GM18502 (cell line): Measurements from ENCODE around the gene DENND1C.

ENCODE experiments used
- ATAC-seq: cut with Tn5 transposase; IDR thresholded peaks from one replicate; pipeline ENCODE4 v1.9.1; 2021; ENCODE audit warnings: mild to moderate bottlenecking; ENCODE audit not compliant: unreplicated experiment, poor library complexity

Gene DENND1C

DNA sequence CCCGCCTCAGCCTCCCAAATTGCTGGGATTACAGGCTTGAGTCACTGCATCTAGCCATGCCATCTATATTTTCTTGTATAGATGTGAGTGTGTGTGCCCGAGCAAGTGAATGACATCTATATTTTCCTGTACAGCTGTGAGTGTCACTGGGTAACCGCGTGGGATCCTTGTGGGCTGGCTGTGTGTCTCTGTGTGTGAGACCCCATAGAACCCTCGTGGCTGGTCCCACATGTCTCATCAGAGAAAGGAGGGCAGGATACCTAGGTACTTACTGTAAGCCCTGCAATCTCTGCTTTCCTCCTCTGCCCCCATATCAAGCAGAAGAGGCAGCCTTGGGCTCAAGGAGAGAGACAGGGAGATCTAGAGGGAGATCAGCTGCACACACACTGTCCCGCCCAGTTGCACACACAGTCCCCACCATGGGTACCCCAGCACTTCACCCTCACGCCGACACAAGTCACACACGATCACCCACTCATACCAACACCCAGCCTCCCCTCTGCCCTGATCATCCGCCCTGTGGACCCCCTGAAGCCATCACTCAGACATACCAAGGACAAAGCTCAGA lies 655 bp downstream of the DENND1C start:
- ATAC-seq = no peak

DNA sequence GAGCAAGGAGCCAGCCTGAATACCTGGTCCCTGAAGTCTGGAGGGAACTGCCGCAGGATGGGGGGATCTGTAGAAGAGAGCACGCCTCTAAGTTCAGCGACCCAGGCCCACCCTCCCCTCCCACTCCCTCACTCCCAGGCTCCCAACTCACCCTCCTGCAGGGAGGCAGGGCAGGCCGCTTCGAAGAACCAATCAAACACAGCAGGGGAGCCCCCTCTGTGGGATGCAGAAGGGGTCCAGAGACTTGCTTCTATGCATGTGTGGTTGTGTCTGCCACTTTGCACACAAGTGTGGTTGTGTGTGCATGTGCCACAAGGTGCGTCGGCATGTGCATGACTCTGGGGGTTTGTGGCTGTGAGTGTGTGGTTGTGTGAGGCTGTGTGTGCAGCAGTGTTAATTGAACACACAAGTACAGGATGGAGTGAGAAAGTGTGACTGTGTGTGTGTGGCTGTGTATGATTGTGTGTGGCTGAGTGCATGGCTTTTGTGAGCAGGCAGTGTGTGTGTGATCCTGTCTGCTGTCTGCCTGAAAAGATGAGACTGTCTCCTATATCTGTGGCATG lies 1.7 kb downstream of the DENND1C start:
- no peak for ATAC-seq

DNA sequence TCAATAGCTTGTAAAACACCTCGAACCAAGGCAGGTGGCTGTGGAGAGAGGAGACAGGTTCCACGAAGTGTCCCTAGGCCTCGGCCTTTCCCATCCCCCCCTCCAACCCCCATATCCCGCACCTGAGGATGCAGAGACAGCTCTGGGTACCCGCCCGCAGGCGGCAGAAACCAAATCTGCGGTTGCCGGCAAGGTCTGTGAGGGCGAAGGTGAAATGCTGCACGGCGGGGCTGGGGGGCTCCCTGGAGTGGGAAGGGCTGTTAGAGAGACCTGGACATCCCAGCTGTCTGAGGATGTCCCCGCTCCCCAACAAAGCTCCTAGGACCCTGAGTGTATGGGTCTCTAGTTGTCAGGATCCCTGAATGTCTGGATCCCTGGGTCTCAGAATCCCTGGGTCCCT lies 2.8 kb downstream of the DENND1C start:
- no peak for ATAC-seq

DNA sequence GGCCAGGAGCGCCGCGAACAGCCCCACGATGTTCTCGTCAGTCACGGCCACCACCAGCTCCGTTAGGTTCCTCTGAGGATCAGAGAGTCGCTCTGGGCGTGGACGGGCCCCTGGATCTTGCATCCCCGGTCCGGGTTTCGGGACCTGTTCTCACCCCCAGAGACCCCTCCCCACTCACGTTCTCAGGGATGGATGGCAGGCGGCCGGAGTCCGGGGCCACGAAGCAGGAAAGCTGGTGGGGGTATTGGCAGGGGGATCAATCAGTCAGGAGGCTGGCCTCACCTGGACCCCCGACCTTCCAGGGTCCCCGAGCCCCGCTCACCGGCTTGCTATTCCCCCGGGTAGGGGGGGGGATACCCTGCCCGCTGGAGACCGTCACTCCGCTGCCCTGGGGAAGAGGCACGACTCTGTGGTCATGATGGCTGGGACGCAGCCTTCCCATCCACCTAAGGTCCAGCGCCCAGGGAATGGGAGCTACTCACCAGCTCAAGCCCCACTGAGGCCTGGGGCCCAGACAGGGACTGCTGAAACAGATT lies 4.6 kb downstream of the DENND1C start:
- ATAC-seq = no peak

DNA sequence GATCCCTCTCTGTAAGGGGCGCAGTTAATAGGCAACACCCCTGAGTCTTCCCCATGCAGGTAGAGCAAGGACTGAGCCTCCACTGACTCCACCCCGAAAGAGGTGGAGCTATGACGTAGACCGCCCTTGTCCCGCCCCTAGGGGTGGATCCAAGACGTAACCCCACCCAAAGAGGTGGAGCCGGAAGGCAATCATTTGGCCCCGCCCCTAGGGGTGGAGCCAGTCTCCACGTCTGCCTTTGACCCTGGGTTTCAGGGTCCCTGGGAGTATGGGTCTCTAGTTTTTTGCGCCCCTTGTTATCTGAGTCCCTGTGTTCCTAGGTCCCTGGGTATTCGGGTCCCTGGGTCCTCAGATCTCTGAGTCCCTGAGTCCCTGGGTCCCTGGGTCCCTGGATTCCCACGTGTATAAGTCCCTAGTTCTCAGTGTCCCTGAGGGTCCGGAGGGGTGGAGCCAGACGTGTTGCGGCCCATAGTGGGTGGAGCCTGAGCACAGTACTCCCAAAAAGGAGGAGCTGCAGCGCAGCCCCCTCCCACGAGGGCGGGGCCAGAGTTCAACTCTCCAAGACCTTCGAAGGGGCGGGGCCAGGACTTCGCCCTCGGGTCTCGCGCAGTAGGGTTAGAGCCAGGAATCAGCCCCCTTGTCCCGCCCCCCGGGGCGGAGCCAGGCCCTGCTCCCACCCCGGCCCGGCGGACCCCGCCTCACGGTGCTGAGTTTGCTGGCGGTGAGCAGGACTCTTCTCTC lies 5.3 kb downstream of the DENND1C start:
- ATAC-seq = no peak

DNA sequence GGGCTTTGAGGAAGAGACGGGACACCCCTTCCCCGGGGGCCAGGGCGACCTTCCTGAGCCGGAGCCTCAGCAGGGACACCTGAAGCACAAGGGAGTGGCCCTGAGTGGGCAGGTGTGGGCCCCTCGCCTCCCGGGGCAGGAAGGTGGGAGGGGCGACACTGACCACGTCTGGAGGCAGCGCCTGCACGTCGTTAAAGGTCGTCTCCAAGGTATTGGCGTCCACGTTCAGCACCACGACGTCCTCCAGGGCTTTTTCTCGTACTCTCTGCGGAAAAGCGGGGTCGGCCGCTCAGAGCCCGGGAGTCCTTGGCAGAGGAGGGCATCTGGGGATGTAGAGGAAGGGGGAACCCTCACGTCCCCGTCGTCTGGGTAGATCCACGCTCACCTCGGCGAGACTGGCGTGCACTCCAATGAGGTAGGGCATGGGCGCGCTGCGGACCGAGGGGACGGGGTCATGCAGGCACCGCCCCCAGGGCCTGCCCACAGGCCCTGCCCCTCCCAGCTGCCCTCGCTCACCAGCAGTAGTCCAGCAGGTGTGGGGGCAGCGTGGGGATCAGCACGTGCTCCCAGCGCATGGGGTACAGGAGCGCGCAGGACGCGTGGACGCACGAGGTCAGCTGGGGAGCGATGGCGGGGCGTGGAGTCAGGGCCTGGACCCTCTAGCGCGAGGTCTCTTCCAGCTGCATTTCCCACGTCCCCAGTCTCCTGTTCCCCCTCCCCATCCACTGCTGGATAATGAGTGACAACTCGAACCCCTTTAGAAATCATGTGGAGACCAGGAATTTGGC lies 6.1 kb downstream of the DENND1C start:
- ATAC-seq = no peak

DNA sequence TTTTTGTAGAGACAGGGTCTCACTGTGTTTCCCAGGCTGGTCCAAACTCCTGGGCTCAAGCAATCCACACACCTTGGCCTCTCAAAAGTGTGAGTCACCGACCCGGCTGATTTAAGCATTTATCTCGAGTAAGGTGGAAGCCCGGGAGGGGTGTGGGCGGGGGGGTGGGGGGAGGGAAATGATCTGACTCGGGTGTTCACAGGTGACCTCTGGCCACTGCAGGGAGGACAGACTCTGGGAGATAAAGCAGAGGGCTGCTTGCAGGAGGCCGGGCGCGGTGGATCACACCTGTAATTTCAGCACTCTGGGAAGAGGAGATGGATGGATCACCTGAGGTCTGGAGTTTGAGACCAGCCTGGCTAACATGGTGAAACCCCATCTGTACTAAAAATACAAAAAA lies 7.9 kb downstream of the DENND1C start:
- no peak for ATAC-seq

DNA sequence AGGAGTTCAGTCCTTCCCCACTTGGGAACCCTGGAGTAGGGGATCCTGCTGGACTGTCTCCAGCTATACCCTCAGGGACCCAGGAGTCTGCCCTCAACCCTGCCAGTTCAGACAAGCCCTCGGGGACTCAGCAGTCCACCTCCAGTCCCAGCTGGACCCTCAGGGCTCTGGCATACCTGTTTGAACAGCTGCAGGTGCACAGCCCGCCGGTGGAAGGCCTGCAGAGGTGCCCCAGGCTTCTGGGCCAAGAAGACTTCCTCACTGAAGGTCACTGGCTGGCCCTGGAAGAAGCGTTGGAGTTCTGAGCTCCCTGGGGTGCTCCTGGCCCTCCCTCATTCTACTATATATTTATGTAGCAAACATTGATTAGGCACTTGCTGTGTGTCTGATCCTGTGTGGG lies 8.9 kb downstream of the DENND1C start:
- no peak for ATAC-seq

DNA sequence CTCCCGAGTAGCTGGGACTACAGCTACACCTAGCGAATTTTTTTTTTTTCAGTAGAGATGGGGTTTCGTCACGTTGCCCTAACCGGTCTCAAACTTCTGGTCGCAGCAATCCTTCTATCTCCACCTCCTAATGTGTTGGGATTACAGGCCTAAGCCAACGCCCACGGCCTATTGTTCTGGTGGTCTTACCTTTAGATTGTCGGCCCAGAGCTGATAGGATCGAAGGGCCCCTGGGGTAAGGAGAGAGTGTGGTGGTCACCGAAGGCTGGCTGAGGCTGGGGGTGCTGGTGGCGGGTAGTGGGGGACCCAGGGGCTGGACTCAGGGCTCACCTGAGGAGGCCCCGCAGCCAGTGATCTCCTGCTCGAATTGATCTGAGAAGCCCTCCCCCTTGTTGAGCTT lies 10.5 kb downstream of the DENND1C start:
- no peak for ATAC-seq

DNA sequence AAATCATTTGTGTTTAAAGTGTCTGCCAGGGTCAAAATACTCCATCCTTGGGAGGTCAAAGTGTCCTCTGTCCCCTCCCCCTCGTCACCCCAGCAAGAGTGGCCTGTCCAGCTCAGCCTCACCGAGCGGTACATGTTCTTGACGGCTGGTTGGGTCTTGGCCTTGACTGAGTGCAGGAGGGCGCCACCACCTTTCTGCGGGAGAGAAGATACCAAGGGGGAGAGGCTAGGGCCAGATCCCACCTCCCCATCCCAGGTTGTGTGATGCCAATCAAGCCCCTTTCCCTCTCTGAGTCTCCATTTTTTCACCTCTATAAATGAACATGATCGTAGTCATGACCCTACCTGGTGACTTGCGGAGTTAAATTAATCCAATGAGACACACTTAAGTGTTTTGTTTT lies 11.4 kb downstream of the DENND1C start:
- no peak for ATAC-seq

DNA sequence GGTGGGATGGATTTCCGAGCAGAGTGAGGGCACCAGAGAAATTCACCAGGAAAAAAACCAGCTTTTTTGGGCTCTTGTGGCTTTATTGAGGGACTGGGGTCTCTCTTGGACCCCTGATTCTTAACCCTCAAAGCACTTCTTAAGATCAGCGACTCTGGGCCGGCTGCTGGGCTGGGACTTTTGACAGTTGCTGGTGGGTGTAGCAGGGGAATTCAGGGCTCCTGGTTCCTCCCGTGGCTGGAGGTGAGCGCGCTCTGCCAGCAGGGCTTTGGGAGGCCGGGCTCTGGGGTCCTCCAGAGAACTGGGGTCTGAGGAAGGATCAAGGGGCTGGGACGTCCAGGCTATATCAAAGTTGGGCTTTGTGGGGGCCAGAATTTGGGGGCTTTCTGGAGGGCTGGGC lies 14.2 kb downstream of the DENND1C start:
- no peak for ATAC-seq

DNA sequence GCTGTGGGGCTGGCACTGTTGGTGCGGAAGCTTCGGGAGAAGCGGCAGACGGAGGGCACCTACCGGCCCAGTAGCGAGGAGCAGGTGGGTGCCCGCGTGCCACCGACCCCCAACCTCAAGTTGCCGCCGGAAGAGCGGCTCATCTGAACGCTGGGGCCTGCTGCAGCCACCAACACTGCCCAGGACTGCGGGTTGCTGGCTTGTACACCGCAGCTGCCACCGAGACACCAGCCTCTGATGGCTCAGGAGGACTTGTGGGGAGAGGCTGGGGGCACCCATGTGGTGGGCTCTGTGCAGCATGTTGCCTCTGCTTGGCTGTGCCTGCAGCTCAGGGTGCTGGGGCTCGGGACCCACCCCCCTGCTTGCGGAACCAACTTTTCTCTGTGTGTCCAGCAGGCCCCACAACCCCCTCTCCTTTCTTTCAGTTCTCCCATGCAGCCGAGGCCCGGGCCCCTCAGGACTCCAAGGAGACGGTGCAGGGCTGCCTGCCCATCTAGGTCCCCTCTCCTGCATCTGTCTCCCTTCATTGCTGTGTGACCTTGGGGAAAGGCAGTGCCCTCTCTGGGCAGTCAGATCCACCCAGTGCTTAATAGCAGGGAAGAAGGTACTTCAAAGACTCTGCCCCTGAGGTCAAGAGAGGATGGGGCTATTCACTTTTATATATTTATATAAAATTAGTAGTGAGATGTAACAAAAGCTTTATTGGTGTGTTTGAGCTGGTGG lies 14.9 kb downstream of the DENND1C start:
- ATAC-seq = no peak

DNA sequence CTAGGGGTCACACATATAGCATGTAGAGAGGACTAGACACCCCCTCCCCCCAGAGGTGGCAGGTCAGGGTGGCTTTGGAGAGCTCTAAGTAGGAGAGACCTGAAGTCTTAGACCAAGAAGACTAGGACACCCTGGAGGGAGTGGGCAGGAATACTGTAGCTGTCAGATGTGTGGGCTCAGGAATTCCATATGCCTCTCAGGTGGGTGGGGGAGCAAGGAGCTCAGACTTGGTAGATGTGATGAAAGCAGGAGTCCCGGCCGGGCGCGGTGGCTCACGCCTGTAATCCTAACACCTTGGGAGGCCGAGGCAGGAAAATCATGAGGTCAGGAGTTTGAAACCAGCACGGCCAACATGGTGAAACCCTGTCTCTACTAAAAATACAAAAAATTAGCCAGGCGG lies 15.9 kb downstream of the DENND1C start:
- ATAC-seq = no peak

DNA sequence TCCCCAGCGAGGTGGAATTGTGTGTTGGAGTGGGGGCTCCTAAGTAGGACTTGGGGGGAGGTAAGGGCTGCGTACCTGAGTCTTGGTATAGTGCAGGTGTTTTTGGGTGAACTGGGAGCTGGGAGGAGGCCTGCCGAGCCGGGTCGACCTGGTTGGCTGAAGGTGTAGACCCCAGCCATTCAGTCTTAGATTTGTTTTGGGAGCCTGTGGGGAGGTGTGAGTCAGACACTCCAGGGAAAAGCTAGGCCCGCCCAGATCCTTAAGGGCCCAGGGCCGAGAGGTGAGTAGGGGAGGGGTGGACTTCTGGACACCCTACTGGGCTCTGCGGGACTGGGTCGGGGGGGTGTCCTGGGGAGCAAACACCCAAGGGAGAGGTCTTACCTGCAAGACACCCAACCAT lies 16.6 kb downstream of the DENND1C start:
- no peak for ATAC-seq

DNA sequence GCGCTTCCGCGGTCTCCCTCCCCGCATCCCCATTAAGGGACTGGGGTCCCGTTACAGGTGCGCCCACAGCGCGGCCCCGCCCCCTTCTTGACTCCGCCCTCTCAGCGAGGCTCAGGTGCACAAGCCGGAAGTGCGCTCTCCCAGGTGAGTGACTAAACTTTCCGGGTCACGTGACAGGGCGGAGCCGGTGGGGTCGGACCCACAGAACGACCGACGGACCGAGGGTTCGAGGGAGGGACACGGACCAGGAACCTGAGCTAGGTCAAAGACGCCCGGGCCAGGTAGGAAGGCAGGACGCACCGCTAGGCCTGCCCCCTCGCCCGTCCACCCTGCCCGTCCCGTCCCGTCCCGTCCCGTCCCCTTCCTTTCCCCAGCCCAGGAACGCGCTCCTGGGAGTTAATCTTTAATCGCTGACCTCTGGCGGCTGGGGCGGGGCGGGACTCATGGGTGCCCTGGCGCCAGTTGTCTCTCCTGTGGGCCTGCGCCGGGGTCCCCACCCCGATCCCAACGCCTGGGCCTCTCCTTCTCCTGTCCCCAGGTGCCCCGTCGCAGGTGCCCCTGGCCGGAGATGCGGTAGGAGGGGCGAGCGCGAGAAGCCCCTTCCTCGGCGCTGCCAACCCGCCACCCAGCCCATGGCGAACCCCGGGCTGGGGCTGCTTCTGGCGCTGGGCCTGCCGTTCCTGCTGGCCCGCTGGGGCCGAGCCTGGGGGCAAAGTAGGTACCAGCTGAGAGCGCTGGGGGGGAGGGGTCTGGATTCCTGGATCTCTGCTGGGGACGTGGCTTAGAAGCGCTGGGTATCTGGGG lies 17.3 kb downstream of the DENND1C start, which contains the start of gene CRB3:
TSS of gene CRB3 (plus strand) at position 202 of the 804 bp plus-strand sequence. CDS start at position 633, 431 bp downstream.
- no peak for ATAC-seq

DNA sequence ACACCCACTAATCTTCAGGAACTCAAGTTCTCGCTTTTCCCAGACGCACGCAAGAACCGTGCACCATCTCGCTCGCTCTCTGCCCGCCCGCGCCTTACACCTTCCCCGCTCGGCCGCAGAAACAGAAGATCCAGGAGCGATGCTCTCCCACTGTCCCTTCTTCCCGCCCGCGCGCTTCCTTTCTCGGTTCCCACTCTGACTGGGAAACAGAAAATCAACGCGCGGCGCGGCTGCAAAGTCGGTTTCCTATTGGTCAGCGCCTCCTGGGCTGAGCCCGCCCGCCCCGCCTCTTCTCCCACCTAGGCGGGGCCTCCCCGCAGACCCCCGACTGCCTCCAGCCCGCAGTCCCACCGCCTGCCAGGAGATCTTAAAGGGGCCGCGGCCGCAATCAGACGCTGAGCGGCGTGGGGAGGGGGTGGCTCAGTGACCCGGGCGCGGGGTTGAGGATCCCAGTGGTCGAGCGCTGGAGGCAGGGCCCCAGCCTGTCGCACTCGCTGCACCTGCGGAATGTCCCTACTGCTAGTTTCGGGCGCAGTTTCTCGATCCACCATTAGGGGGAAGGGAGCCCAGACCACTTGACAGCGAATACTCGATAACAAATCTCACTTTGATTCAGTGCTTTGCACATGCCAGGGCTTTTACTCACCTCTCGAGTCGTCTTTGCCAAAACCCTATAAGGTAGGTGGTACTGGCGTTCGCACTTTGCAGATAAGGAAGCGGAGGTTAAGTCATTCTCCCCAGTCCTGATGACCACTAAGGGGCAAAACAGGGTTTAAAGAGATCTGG lies 21.3 kb downstream of the DENND1C start:
- peak; percentile 78 for ATAC-seq

DNA sequence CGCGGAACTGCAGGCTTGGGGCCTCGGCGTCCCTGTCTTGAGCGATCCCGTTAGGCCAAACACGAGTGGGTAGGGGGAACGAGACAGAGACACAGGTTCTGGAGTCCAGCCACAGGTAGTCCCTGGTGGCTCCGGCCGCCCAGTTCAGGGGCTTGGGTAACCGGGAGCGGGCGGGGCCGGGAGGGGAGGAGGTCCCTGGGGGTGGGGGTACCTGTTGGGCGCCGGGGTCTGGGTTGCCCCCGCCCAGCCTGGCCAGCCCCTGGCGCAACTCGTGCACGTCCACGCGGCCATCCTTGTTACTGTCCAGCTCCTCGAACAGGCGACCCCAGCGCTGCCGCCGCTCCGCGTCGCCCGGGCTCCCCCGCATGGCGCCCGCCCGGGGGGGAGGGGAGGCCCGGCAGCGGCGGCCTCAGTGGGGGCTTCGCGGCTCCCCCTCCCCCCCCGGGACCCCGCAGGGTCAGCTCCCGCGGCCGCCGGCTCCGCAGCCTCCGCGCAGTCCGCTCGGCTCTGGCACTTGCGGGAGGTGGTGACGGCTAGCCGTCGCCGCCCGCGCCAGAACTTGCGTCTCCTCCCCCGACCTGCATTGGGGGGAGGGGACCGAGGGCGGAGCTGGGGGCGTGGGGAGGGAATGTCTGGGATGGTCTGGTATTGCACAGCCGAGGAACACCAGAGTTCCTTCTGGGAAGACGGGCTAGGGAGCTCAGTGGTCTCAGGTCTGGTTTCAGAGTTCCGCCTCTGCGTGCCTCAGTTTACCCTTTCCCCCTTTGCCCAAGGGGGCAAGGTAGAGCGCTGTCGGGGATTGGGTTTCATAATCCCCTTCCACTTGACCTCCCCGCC lies 22.1 kb downstream of the DENND1C start, which contains the start of gene SLC25A23:
TSS of gene SLC25A23 (minus strand) at position 531 of the 837 bp plus-strand sequence. CDS start at position 367, 164 bp downstream.
- ATAC-seq = peak; percentile 36
